Tibial nerve (tissue), 4 donors: ENCODE data around the gene LAMB3. TPM values are rescaled to one million over a fixed set of nuclear protein-coding genes. Genes with fewer than 3 reads are reported as not detected.

ENCODE experiments used
- DNase-seq, 2 donors: peaks; one replicate each; pipeline ENCODE4 v3.0.0-alpha.2; 2019; ENCODE audit warnings: low spot score in 2 of 2
- H3K27ac ChIP-seq, 4 donors: fragments of 200-600 bp; sonication (generic) in 3 of 4; one replicate each; pipeline ENCODE4 v1.5.1; 2017 to 2019; ENCODE audit warnings: mild to moderate bottlenecking in 1 of 4
- H3K27me3 ChIP-seq, 2 donors: fragments of 200-600 bp; sonication (generic) in 1 of 2; one replicate each; pipeline versions ENCODE4 v1.5.1 to v1.6.0; 2017 to 2019
- H3K36me3 ChIP-seq, 3 donors: fragments of 200-600 bp; sonication (generic); one replicate each; pipeline ENCODE4 v1.5.1; 2018 to 2019
- H3K4me1 ChIP-seq, 4 donors: fragments of 200-600 bp; sonication (generic) in 3 of 4; one replicate each; pipeline ENCODE4 v1.5.1; 2017 to 2019
- H3K4me3 ChIP-seq, 4 donors: fragments of 200-600 bp; sonication (generic) in 3 of 4; one replicate each; pipeline ENCODE4 v1.5.1; 2017 to 2019; ENCODE audit warnings: mild to moderate bottlenecking in 1 of 4, moderate library complexity in 1 of 4
- H3K9me3 ChIP-seq, 4 donors: fragments of 200-600 bp; sonication (generic) in 3 of 4; one replicate each; pipeline ENCODE4 v1.5.1; 2017 to 2019
- EP300 ChIP-seq, 2 donors: sonication (generic); formaldehyde crosslinking; IDR thresholded peaks; one replicate each; pipeline ENCODE4 v1.6.1; 2017; ENCODE audit warnings: antibody characterized with exemption in 2 of 2, mild to moderate bottlenecking in 1 of 2
- POLR2A ChIP-seq, 2 donors: fragments of 450-650 bp; IDR thresholded peaks; one replicate each; pipeline ENCODE4 v1.6.1; 2017; ENCODE audit warnings: antibody characterized with exemption in 2 of 2, mild to moderate bottlenecking in 2 of 2, moderate library complexity in 2 of 2
- WGBS, 2 donors: methylation state at CpG; one replicate each; pipeline ENCODE4 v1.1.5; 2018; 5-methylcytosine and 5-hydroxymethylcytosine counted together
- total RNA-seq, 4 donors: library from RNA; depleted of rRNA; stranded (reverse); fragments of >200 nt; gene quantifications; one replicate each; pipeline ENCODE4 v1.1.0, GENCODE V29; 2016
- TF ChIP-seq, protein P1 (sequence below), 5 experiments: fragments of 200-600 bp in 3 of 5; fragments of 450-650 bp in 2 of 5; sonication (generic) in 3 of 5; IDR thresholded peaks; one replicate each; pipeline ENCODE4 v1.5.1; 2016 to 2019; ENCODE audit warnings: antibody characterized with exemption in 5 of 5, mild to moderate bottlenecking in 3 of 5, moderate library complexity in 2 of 5

The LAMB3 gene
- total RNA-seq, 4 donors from 2014 or later, result 2.5 to 22.8 (median 4.2) TPM

DNA sequence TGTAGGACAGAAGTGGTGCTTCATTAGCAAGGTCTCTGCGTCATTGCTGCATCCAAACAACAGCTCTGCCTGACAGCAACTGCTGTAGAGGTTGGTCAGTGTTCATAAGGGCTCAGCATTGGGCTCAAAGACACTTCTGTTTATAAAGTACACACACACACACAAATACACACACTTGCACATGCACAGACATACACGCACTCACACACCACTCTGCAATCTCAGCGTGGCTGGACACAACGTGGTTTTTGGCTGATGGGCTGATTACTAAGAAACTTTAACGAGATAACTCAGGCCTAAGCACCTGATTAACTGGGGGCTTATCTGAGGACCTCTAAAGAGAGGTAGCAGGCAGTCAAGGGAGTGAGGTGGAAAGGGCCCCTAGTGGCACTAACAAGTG lies 48.3 kb downstream of the LAMB3 start:
- Histone ChIP-seq H3K9me3 (no peaks in the 10 kb centered on the region), H3K4me3 (no peak overlapping the region), H3K36me3 (no peaks in the 10 kb centered on the region), H3K27me3 (peaks cover 0 to 7% of the 10 kb centered on the region in 2 donors), H3K27ac (no peak overlapping the region), H3K4me1 (no peaks in the 10 kb centered on the region)
- WGBS, 2 donors, result 85 to 91% methylated on average over 5 of the region's 5 CpGs
- TF ChIP-seq EP300 (IDR thresholded peaks at IDR 0.05) (no peak), POLR2A (IDR thresholded peaks at IDR 0.05) (no peak)
- TF ChIP-seq, protein P1, sequence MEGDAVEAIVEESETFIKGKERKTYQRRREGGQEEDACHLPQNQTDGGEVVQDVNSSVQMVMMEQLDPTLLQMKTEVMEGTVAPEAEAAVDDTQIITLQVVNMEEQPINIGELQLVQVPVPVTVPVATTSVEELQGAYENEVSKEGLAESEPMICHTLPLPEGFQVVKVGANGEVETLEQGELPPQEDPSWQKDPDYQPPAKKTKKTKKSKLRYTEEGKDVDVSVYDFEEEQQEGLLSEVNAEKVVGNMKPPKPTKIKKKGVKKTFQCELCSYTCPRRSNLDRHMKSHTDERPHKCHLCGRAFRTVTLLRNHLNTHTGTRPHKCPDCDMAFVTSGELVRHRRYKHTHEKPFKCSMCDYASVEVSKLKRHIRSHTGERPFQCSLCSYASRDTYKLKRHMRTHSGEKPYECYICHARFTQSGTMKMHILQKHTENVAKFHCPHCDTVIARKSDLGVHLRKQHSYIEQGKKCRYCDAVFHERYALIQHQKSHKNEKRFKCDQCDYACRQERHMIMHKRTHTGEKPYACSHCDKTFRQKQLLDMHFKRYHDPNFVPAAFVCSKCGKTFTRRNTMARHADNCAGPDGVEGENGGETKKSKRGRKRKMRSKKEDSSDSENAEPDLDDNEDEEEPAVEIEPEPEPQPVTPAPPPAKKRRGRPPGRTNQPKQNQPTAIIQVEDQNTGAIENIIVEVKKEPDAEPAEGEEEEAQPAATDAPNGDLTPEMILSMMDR (IDR thresholded peaks at IDR 0.05), result no peak
- DNase-seq, result no peak

DNA sequence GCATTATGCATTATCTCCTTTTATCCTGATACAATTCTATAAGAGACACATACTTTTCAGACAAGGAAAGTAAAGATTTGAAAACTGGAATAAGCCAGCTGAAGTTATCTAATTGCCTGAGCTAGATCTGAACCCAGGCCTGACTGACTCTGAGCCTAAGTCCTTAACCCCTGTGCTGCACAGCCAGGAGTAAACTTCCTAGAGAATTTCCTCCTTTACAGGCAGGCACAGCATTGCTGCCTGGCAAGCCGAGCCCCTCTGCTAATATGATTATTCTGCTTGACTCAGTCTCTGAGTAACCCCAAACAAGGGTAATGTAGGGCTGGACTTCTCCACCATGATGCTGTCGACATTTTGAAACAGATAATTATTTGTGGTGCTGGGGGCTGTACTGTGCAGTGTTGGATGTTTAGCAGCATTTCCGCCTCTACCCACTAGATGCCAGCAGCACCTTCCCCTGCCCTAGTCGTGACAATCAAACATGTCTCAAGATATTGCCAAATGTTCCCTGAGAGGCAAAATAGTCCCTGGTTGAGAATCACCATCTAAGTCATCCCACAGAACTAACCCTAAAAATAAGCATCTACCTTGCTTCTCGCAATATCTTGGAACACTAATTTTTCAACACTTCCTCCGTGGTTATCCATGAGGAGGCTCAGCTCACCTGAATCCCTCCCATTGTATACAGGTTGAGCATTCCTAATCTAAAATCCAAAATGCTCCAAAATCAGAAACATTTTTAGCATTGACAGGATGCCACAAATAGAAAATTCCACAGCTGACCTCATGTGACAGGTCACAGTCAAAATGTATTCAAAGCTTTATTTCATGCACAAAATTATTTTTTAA lies 50.2 kb downstream of the LAMB3 start:
- DNase-seq, result peak in 1 of 2 donors; percentile 19
- H3K36me3 ChIP-seq, result no peaks in the 10 kb centered on the region
- H3K4me1 ChIP-seq, result no peaks in the 10 kb centered on the region
- H3K9me3 ChIP-seq, result no peaks in the 10 kb centered on the region
- H3K27me3 ChIP-seq, result peaks cover 0 to 7% of the 10 kb centered on the region in 2 donors
- 41% methylated on average over 6 of the region's 6 CpGs for WGBS, 2 donors
- TF ChIP-seq EP300 (IDR thresholded peaks at IDR 0.05) (no peak), POLR2A (IDR thresholded peaks at IDR 0.05) (no peak)
- TF ChIP-seq, protein P1 (IDR thresholded peaks at IDR 0.05), result peak; percentile 38 to 58 (median 47)
- no peak overlapping the region for H3K4me3 ChIP-seq
- H3K27ac ChIP-seq, result no peak overlapping the region

DNA sequence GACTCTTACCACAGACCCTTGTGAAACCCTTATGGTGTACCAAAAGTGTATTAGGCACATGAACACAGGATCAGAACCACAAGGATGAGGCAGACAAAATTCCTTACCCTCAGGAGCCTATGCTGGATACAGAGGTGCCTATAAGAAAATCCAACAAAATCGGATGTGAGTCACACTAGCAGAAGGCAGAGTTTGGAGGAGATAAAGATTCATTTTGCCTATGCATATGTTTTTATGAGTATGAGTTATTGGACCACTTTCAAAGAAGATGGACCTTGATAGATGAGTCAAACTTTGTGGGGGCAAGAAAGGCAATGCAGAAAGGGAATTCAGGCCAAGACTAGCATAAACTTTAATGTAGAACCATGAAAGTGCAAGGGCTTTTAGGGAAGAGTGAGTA lies 51.7 kb downstream of the LAMB3 start:
- Histone ChIP-seq H3K27me3 (peaks cover 0 to 7% of the 10 kb centered on the region in 2 donors), H3K4me1 (no peaks in the 10 kb centered on the region), H3K27ac (no peak overlapping the region), H3K9me3 (no peaks in the 10 kb centered on the region), H3K36me3 (no peaks in the 10 kb centered on the region), H3K4me3 (no peak overlapping the region)
- TF ChIP-seq POLR2A (IDR thresholded peaks at IDR 0.05) (no peak), EP300 (IDR thresholded peaks at IDR 0.05) (no peak)
- TF ChIP-seq, protein P1 (IDR thresholded peaks at IDR 0.05), result no peak
- 86 to 100% methylated on average over 1 of the region's 1 CpG for WGBS, 2 donors
- no peak for DNase-seq

DNA sequence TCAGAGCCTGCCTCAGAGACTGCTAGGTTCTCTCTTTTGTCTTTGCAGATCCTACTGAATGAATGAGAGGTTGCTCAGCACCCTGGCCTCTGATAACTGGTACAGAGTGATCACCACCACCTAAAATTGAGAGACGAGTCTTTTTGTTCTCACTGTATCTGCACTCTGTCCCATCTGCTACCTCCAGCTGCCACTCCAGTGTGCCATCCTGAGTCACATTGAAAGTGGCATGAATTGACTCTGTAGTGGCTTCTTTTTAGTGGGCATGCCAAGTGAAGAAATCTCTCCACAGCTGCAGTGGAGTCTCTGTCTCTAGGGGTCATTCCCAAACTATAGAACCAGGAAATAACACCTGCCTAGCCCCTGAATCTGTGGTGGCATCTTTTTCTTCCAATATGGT lies 54.0 kb downstream of the LAMB3 start:
- Histone ChIP-seq H3K27ac (no peak overlapping the region), H3K4me3 (no peak overlapping the region), H3K9me3 (no peaks in the 10 kb centered on the region), H3K36me3 (no peaks in the 10 kb centered on the region), H3K27me3 (peaks cover 0 to 11% of the 10 kb centered on the region in 2 donors), H3K4me1 (no peaks in the 10 kb centered on the region)
- TF ChIP-seq, protein P1 (IDR thresholded peaks at IDR 0.05), result no peak
- TF ChIP-seq EP300 (IDR thresholded peaks at IDR 0.05) (no peak), POLR2A (IDR thresholded peaks at IDR 0.05) (no peak)
- WGBS, 2 donors, result 80 to 96% methylated on average over 1 of the region's 1 CpG
- DNase-seq, result no peak

DNA sequence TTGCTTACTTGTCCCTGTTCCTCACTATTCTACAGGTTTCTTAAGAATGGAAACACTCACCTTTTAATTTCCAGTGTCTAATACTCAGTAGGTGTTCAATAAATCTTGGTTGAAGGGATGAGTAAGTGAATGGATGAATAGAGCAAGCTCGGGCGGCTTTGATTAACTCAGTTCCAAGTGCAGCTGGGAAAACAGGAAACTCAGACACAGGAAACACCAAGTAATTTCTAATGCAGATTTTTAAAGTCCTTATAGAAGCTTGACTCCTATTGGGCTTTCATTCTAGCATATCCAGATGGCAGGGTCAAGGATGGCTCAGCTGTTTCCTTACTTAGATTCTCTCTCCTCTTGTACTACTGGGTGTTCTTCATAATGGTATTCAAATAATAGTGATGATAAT lies 54.7 kb downstream of the LAMB3 start:
- H3K4me3 ChIP-seq, result no peak overlapping the region
- H3K27ac ChIP-seq, result no peak overlapping the region
- no peaks in the 10 kb centered on the region for H3K4me1 ChIP-seq
- no peaks in the 10 kb centered on the region for H3K36me3 ChIP-seq
- H3K9me3 ChIP-seq, result no peaks in the 10 kb centered on the region
- TF ChIP-seq POLR2A (IDR thresholded peaks at IDR 0.05) (no peak), EP300 (IDR thresholded peaks at IDR 0.05) (no peak)
- TF ChIP-seq, protein P1 (IDR thresholded peaks at IDR 0.05), result no peak
- WGBS, 2 donors, result 58 to 62% methylated on average over 2 of the region's 2 CpGs
- no peak for DNase-seq
- H3K27me3 ChIP-seq, result peaks cover 0 to 11% of the 10 kb centered on the region in 2 donors
